HEK293T (cell line): Measurements from ENCODE around the gene IRAK2.

Experiments
- BHLHE40 ChIP-seq: fragments of 450-650 bp; IDR thresholded peaks from 2 replicates; pipeline ENCODE4 v1.6.1; 2016; ENCODE audit warnings: mild to moderate bottlenecking, moderate library complexity, borderline replicate concordance
- CTBP1 ChIP-seq: fragments of 450-650 bp; IDR thresholded peaks from 2 replicates; pipeline ENCODE4 v1.6.1; 2016; ENCODE audit warnings: borderline replicate concordance
- ELF4 ChIP-seq: fragments of 450-650 bp; IDR thresholded peaks from 2 replicates; pipeline ENCODE4 v1.6.1; 2017; ENCODE audit warnings: antibody characterized with exemption
- FOXA1 ChIP-seq: fragments of 450-650 bp; IDR thresholded peaks from 2 replicates; pipeline ENCODE4 v1.6.1; 2016; ENCODE audit warnings: mild to moderate bottlenecking
- FOXK2 ChIP-seq: fragments of 450-650 bp; IDR thresholded peaks from 2 replicates; pipeline ENCODE4 v1.6.1; 2016; ENCODE audit warnings: mild to moderate bottlenecking
- HDGF ChIP-seq: fragments of 450-650 bp; IDR thresholded peaks from 2 replicates; pipeline ENCODE4 v1.6.1; 2017; ENCODE audit warnings: antibody characterized with exemption, borderline replicate concordance
- L3MBTL2 ChIP-seq: fragments of 450-650 bp; conservative IDR thresholded peaks from 2 replicates; pipeline ENCODE4 v1.6.1; 2016; ENCODE audit warnings: mild to moderate bottlenecking
- LEF1 ChIP-seq: fragments of 450-650 bp; IDR thresholded peaks from 2 replicates; pipeline ENCODE4 v1.6.1; 2017; ENCODE audit warnings: mild to moderate bottlenecking, borderline replicate concordance
- NFRKB ChIP-seq: fragments of 450-650 bp; IDR thresholded peaks from 2 replicates; pipeline ENCODE4 v1.6.1; 2016; ENCODE audit warnings: mild to moderate bottlenecking, moderate library complexity
- SP1 ChIP-seq: fragments of 450-650 bp; IDR thresholded peaks from 2 replicates; pipeline ENCODE4 v1.6.1; 2017
- SUZ12 ChIP-seq: fragments of 450-650 bp; IDR thresholded peaks from 2 replicates; pipeline ENCODE4 v1.6.1; 2016; ENCODE audit warnings: mild to moderate bottlenecking
- TARDBP ChIP-seq: fragments of 450-650 bp; IDR thresholded peaks from 2 replicates; pipeline ENCODE4 v1.6.1; 2016
- ZNF384 ChIP-seq: fragments of 450-650 bp; IDR thresholded peaks from 2 replicates; pipeline ENCODE4 v1.6.1; 2016
- TF ChIP-seq, protein P1 (sequence below): fragments of 450-650 bp; IDR thresholded peaks from 2 replicates; pipeline ENCODE4 v1.6.1; 2016

DNA sequence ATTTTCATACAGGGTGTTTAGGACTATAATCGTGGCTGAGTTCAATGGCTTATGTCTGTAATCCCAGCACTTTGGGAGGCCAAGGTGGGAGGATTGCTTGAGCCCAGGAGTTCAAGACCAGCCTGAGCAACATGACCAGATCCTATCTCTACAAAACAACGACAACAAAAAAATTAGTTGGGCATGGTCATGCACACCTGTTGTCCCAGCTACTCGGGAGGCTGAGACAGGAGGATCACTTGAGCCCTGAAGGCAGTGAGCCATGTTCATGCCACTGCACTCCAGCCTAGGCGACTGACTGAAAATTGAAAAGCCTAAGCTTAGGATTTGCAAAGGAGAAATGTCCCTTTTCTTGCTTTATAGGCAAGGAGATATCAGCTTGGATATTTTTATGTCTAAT lies 47.8 kb upstream of the IRAK2 start:
- TF ChIP-seq SP1 (no peak), NFRKB (no peak), HDGF (no peak), FOXA1 (no peak), L3MBTL2 (no peak), BHLHE40 (no peak), ZNF384 (no peak), SUZ12 (no peak), ELF4 (no peak), TARDBP (no peak), FOXK2 (no peak), CTBP1 (no peak), LEF1 (no peak)
- TF ChIP-seq, protein P1, sequence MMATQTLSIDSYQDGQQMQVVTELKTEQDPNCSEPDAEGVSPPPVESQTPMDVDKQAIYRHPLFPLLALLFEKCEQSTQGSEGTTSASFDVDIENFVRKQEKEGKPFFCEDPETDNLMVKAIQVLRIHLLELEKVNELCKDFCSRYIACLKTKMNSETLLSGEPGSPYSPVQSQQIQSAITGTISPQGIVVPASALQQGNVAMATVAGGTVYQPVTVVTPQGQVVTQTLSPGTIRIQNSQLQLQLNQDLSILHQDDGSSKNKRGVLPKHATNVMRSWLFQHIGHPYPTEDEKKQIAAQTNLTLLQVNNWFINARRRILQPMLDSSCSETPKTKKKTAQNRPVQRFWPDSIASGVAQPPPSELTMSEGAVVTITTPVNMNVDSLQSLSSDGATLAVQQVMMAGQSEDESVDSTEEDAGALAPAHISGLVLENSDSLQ = no peak
